B cell (primary cell): ENCODE results near the gene OPHN1.

Experiments
- EZH2 ChIP-seq: IDR thresholded peaks from 2 replicates; pipeline ENCODE4 v1.6.1; 2012; ENCODE audit warnings: borderline replicate concordance, low read depth, mild to moderate bottlenecking, moderate library complexity, low read length; ENCODE audit not compliant: insufficient read depth, poor library complexity, severe bottlenecking
- TF ChIP-seq, protein P1 (sequence below): fragments of 200-600 bp; IDR thresholded peaks from one replicate; pipeline ENCODE4 v1.8.0; 2022; ENCODE audit warnings: antibody characterized with exemption, mild to moderate bottlenecking

- TF ChIP-seq, protein P1, sequence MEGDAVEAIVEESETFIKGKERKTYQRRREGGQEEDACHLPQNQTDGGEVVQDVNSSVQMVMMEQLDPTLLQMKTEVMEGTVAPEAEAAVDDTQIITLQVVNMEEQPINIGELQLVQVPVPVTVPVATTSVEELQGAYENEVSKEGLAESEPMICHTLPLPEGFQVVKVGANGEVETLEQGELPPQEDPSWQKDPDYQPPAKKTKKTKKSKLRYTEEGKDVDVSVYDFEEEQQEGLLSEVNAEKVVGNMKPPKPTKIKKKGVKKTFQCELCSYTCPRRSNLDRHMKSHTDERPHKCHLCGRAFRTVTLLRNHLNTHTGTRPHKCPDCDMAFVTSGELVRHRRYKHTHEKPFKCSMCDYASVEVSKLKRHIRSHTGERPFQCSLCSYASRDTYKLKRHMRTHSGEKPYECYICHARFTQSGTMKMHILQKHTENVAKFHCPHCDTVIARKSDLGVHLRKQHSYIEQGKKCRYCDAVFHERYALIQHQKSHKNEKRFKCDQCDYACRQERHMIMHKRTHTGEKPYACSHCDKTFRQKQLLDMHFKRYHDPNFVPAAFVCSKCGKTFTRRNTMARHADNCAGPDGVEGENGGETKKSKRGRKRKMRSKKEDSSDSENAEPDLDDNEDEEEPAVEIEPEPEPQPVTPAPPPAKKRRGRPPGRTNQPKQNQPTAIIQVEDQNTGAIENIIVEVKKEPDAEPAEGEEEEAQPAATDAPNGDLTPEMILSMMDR, result no peak
- no peak for TF ChIP-seq EZH2
Measured at GRCh38 chrX:68431836-68432235, 1.5 kb downstream of the OPHN1 start.
